HepG2 (cell line): ENCODE data around the gene HIPK4. TPM values are rescaled to one million over a fixed set of nuclear protein-coding genes. Genes with fewer than 3 reads are reported as not detected.

Experiments used
- ATAC-seq: fragments of 200-7000 bp; cut with Tn5 transposase; 3 replicates; pipeline ENCODE4 v1.9.1; 2020; ENCODE audit warnings: mild to moderate bottlenecking, moderate library complexity
- BruUV-seq: library from RNA; stranded (reverse); fragments of 400-500 nt; replicated peaks from 2 replicates; lab custom pipeline; 2021; lab: Mats Ljungman, UMichigan
- CTCF ChIA-PET: fragments of 300-600 bp; formaldehyde crosslinking; extraction: SDS; loops from one replicate; lab custom pipeline; 2021; ENCODE audit warnings: low total read pairs, inconsistent platforms, low intra/inter-chr PET ratio; lab: Yijun Ruan, JAX
- POLR2A ChIA-PET: fragments of 350-600 bp; sonication (Branson Sonifier 250); formaldehyde crosslinking; loops from one replicate; lab custom pipeline; 2020; ENCODE audit warnings: antibody characterized with exemption, inconsistent platforms; lab: Yijun Ruan, JAX
- DNase-seq: peaks from one replicate; pipeline ENCODE4 v3.0.0-alpha.2; 2015; ENCODE audit warnings: low spot score
- FAIRE-seq: peaks from 3 replicates; lab custom pipeline; 2011; peaks lifted over from hg19 to GRCh38; lab: Jason Lieb, UNC
- H2AFZ ChIP-seq: one replicate; pipeline ENCODE4 v1.6.1; 2011; ENCODE audit warnings: low read length, inconsistent platforms
- H3K27ac ChIP-seq: fragments of 300-600 bp; 3 replicates; pipeline ENCODE4 v1.8.0; 2011; ENCODE audit warnings: mixed run types, mild to moderate bottlenecking, mixed read lengths, low read length, inconsistent platforms; ENCODE audit not compliant: insufficient read depth; ENCODE audit errors: extremely low read length
- H3K27me3 ChIP-seq, 2 experiments: fragments of 200-600 bp in 1 of 2; 2 replicates in 1 of 2; 3 replicates in 1 of 2; pipeline versions ENCODE4 v1.6.0 to v1.8.0; 2011; ENCODE audit warnings: low read length in 2 of 2, mild to moderate bottlenecking in 2 of 2, moderate library complexity in 2 of 2, inconsistent platforms in 1 of 2; ENCODE audit not compliant: insufficient read depth in 2 of 2, control insufficient read depth in 1 of 2
- H3K36me3 ChIP-seq, 2 experiments: fragments of 200-600 bp in 1 of 2; replicated peaks in 1 of 2; 2 replicates in 1 of 2; 3 replicates in 1 of 2; pipeline versions ENCODE4 v1.5.1 to v1.8.0; 2011; ENCODE audit warnings: low read length in 2 of 2, inconsistent platforms in 1 of 2; ENCODE audit not compliant: insufficient read depth in 2 of 2, control insufficient read depth in 1 of 2
- H3K4me1 ChIP-seq: 2 replicates; pipeline ENCODE4 v1.5.1; 2012; ENCODE audit warnings: low read length, inconsistent platforms; ENCODE audit not compliant: insufficient read depth
- H3K4me2 ChIP-seq: 2 replicates; pipeline ENCODE4 v1.6.0; 2011; ENCODE audit warnings: low read depth, low read length, inconsistent platforms
- H3K4me3 ChIP-seq, 3 experiments: fragments of 200-600 bp in 1 of 3; sonication (generic), shearing (Covaris generic) in 1 of 3; replicated peaks in 1 of 3; 2 replicates each; pipeline ENCODE4 v1.5.1; 2011 to 2016; ENCODE audit warnings: low read length in 3 of 3, inconsistent platforms in 2 of 3, low read depth in 2 of 3, mild to moderate bottlenecking in 2 of 3, control low read depth in 1 of 3, mixed read lengths in 1 of 3; ENCODE audit not compliant: insufficient read depth in 1 of 3
- H3K79me2 ChIP-seq: one replicate; pipeline ENCODE4 v1.6.1; 2011; ENCODE audit warnings: low read length, inconsistent platforms; ENCODE audit not compliant: insufficient read depth
- H3K9ac ChIP-seq: 2 replicates; pipeline ENCODE4 v1.6.0; 2011; ENCODE audit warnings: mild to moderate bottlenecking, low read depth, low read length, inconsistent platforms; ENCODE audit not compliant: insufficient read depth
- H3K9me3 ChIP-seq: 2 replicates; pipeline ENCODE4 v1.5.1; 2012; ENCODE audit warnings: mild to moderate bottlenecking, low read length
- H4K20me1 ChIP-seq: 2 replicates; pipeline ENCODE4 v1.6.0; 2011; ENCODE audit warnings: inconsistent platforms, mild to moderate bottlenecking, low read length, moderate library complexity; ENCODE audit not compliant: insufficient read depth
- CREB3 ChIP-seq: sonication (generic); formaldehyde crosslinking; IDR thresholded peaks from 2 replicates; pipeline ENCODE4 v1.5.0; 2020; ENCODE audit warnings: missing genetic modification reagents
- HNRNPUL1 ChIP-seq: fragments of 200-400 bp; formaldehyde crosslinking; IDR thresholded peaks from 2 replicates; pipeline ENCODE4 v1.6.1; 2017; ENCODE audit warnings: low read depth, mild to moderate bottlenecking, low read length, moderate library complexity
- NR2F2 ChIP-seq: IDR thresholded peaks from 2 replicates; pipeline ENCODE4 v1.6.1; 2012; ENCODE audit warnings: low read depth, inconsistent platforms, borderline replicate concordance
- NRL ChIP-seq: sonication (generic); formaldehyde crosslinking; IDR thresholded peaks from 2 replicates; pipeline ENCODE4 v1.5.0; 2020; ENCODE audit warnings: missing genetic modification reagents, mild to moderate bottlenecking, moderate library complexity, borderline replicate concordance
- SKI ChIP-seq: fragments of 450-650 bp; IDR thresholded peaks from one replicate; pipeline ENCODE4 v1.6.1; 2018; ENCODE audit warnings: mild to moderate bottlenecking; ENCODE audit not compliant: partially characterized antibody
- SNAPC2 ChIP-seq: sonication (generic); formaldehyde crosslinking; IDR thresholded peaks from 2 replicates; pipeline ENCODE4 v1.8.1; 2022; ENCODE audit warnings: mild to moderate bottlenecking, missing genetic modification reagents
- SOX5 ChIP-seq: IDR thresholded peaks from 2 replicates; pipeline ENCODE4 v1.6.1; 2016; ENCODE audit warnings: borderline replicate concordance
- SRY ChIP-seq: sonication (generic); formaldehyde crosslinking; IDR thresholded peaks from 2 replicates; pipeline ENCODE4 v1.8.0; 2022; ENCODE audit warnings: mild to moderate bottlenecking, missing genetic modification reagents
- ZHX2 ChIP-seq, 2 experiments: sonication (generic) in 1 of 2; formaldehyde crosslinking in 1 of 2; IDR thresholded peaks; 2 replicates each; pipeline versions ENCODE4 v1.6.1 to v1.9.0; 2014 to 2022; ENCODE audit warnings: antibody characterized with exemption in 1 of 2, borderline replicate concordance in 1 of 2, inconsistent platforms in 1 of 2, low read depth in 1 of 2, missing genetic modification reagents in 1 of 2
- ZMYM3 ChIP-seq: sonication (generic); formaldehyde crosslinking; IDR thresholded peaks from 2 replicates; pipeline ENCODE4 v1.5.1; 2020; ENCODE audit warnings: mild to moderate bottlenecking, missing genetic modification reagents
- ZNF331 ChIP-seq: sonication (generic); formaldehyde crosslinking; IDR thresholded peaks from 2 replicates; pipeline ENCODE4 v1.4.0; 2020; ENCODE audit warnings: missing genetic modification reagents
- ZNF768 ChIP-seq: sonication (generic); formaldehyde crosslinking; IDR thresholded peaks from 2 replicates; pipeline ENCODE4 v1.4.0; 2020; ENCODE audit warnings: missing genetic modification reagents
- WGBS: methylation state at CpG from one replicate; pipeline ENCODE4 v1.1.6; 2017; ENCODE audit warnings: low lambda C conversion rate; 5-methylcytosine and 5-hydroxymethylcytosine counted together
- in situ Hi-C: cut with HindIII; loops from 2 replicates; pipeline ENCODE4 v1.10.0; 2017; ENCODE audit warnings: low pct_unique_long_range_greater_than_20kb; ENCODE audit not compliant: extremely low pct_ligation_motif_present
- intact Hi-C: fragments of 100-400 bp; cut with micrococcal nuclease; formaldehyde crosslinking; loops from one replicate; pipeline ENCODE4 v1.10.0; 2022; ENCODE audit not compliant: unreplicated experiment
- polyA plus RNA-seq, 8 experiments: library from polyadenylated mRNA; depleted of rRNA in 3 of 8; stranded (reverse) in 7 of 8; unstranded in 1 of 8; fragments of >200 nt; fragmentation: Illumina TruSeq in 4 of 8; extraction: Trizol in 4 of 8; gene quantifications; 2 replicates each; pipeline versions ENCODE4 v1.2.1 to v1.2.3, GENCODE V29; 2011 to 2016; ENCODE audit warnings: low read depth in 4 of 8, missing spikeins in 1 of 8, mixed read lengths in 1 of 8; ENCODE audit not compliant: insufficient read depth in 1 of 8
- total RNA-seq, 5 experiments: library from RNA; depleted of rRNA; stranded (reverse); fragments of >200 nt; fragmentation: Illumina TruSeq; extraction: Trizol; gene quantifications; 2 replicates each; pipeline ENCODE4 v1.2.3, GENCODE V29; 2016; ENCODE audit warnings: low read depth in 1 of 5

Gene HIPK4
- total and polyA plus RNA-seq, 2 of the 13 experiments (the other 11 are each of a cell fraction or from before 2014, with no cell fraction given): 0.03 TPM; not detected in 1

- TF ChIP-seq ZNF768 (CRISPR knock-in tag): peak; percentile 88
- TF ChIP-seq ZMYM3 (CRISPR knock-in tag): no peak
- no TSS peak for BruUV-seq
- Histone ChIP-seq H3K9me3 (no peaks in the 10 kb centered on the region), H4K20me1 (no peaks in the 10 kb centered on the region), H2AFZ (no peak overlapping the region), H3K27ac (no peak overlapping the region), H3K9ac (no peak overlapping the region), H3K79me2 (no peaks in the 10 kb centered on the region), H3K27me3 (no peaks in the 10 kb centered on the region), H3K36me3 (peaks cover 2 to 3% of the 10 kb centered on the region in 2 experiments; a peak in 2 of 5 replicates), H3K4me2 (no peak overlapping the region), H3K4me3 (no peak overlapping the region), H3K4me1 (no peaks in the 10 kb centered on the region)
- WGBS: 100% methylated on average over 5 of the region's 7 CpGs
- CTCF ChIA-PET: no interaction called here
- ATAC-seq: no peak
- no peak for DNase-seq
- POLR2A ChIA-PET: no interaction called here
- intact Hi-C loops: no loop called here
- in situ Hi-C loops: no loop called here
- FAIRE-seq: no peak
Observed at GRCh38 chr19:40374084-40374483, 15.9 kb downstream of the HIPK4 start.

GRCh38 chr19:40371802-40372122 is 18.2 kb downstream of the HIPK4 start:
- Histone ChIP-seq H4K20me1 (no peaks in the 10 kb centered on the region), H3K9ac (no peak overlapping the region), H3K79me2 (no peaks in the 10 kb centered on the region), H3K4me3 (no peak overlapping the region), H3K27ac (no peak overlapping the region), H3K4me1 (no peaks in the 10 kb centered on the region), H2AFZ (no peak overlapping the region), H3K27me3 (no peaks in the 10 kb centered on the region), H3K9me3 (no peaks in the 10 kb centered on the region), H3K36me3 (peaks cover 2 to 11% of the 10 kb centered on the region in 2 experiments; a peak in 3 of 5 replicates), H3K4me2 (no peak overlapping the region)
- ATAC-seq: no peak
- WGBS: 90% methylated on average over 2 of the region's 5 CpGs
- BruUV-seq: no TSS peak
- ChIA-PET POLR2A (no interaction called here), CTCF (no interaction called here)
- intact Hi-C loops (no loop called here), in situ Hi-C loops (no loop called here)
- no peak for FAIRE-seq
- DNase-seq: no peak
- TF ChIP-seq CREB3 (CRISPR knock-in tag) (no peak), SOX5 (CRISPR knock-in tag) (no peak), SKI (no peak), HNRNPUL1 (no peak), SRY (CRISPR knock-in tag) (no peak), ZNF331 (CRISPR knock-in tag) (no peak), SNAPC2 (CRISPR knock-in tag) (no peak), NRL (no peak), ZHX2 (IDR thresholded peaks at IDR 0.05; ENCODE audit: low read depth) (no peak), ZHX2 (CRISPR knock-in tag; IDR thresholded peaks at IDR 0.05; ENCODE audit: borderline replicate concordance) (no peak), NR2F2 (no peak)
